ENCODE results near the gene KRTAP23-1. TPM values are rescaled to one million over a fixed set of nuclear protein-coding genes. Genes with fewer than 3 reads are reported as not detected.

KRTAP23-1 gene, protein sequence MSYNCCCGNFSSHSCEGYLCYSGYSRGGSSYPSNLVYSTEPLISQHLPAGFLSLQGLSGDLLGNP
- total RNA-seq: not detected
- polyA plus RNA-seq: not detected
- long read RNA-seq, donor 1: 0 reads
- long read RNA-seq, donor 2: 0 reads
- long read RNA-seq, donor 3, partial matches to known transcripts: 0 of 1 reads
- long read RNA-seq, donor 3, other reads (novel, unspliced or antisense): 0 of 1 reads
- long read RNA-seq, donor 4: 0 reads
- long read RNA-seq, donor 5: 0 reads
- long read RNA-seq, donor 6: 0 reads
- long read RNA-seq, donor 7: 0 reads
- long read RNA-seq, donor 8: 0 reads
- long read RNA-seq, donor 9: 0 reads
- long read RNA-seq, donor 10: 0 reads

DNA sequence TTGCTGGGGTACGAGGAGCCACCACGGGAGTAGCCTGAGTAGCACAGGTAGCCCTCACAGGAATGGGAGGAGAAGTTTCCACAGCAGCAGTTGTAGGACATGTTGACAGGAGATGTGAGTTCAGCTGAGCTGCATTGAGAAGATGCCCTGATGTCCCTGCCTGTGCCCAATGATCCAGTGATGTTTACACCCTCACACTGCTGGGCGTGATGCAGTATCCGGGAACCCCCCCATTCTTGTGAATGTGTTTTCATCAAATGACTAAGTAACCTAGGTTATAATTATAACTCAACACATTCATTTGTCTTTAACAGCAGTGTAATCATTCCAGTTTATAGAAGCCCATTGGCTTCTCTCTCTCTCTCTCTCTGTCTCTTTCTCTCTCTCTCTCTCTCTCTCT lies at the start of gene KRTAP23-1:
Gene KRTAP23-1, minus strand, starts transcription at position 101 of the 400 bp plus-strand sequence. Its CDS starts 0 bp downstream, at position 101.
- WGBS, 4 donors: 79 to 96% (median 89%) methylated on average over 4 of the region's 4 CpGs
- H3K4me1 ChIP-seq (replicated peaks in 1 of 2): no peaks in the 10 kb centered on the region
- no peaks in the 10 kb centered on the region for H3K27me3 ChIP-seq
- no peak within 1 kb of the TSS for H3K4me3 ChIP-seq
- DNase-seq: no peak
- H3K36me3 ChIP-seq (replicated peaks in 1 of 2): no peaks in the 10 kb centered on the region
- H3K9me3 ChIP-seq (replicated peaks in 1 of 3): no peaks in the 10 kb centered on the region
- intact Hi-C loops (cut with DNase I): no loop called here
- TF ChIP-seq POLR2A (IDR thresholded peaks at IDR 0.05): no peak
- TF ChIP-seq, protein P1, sequence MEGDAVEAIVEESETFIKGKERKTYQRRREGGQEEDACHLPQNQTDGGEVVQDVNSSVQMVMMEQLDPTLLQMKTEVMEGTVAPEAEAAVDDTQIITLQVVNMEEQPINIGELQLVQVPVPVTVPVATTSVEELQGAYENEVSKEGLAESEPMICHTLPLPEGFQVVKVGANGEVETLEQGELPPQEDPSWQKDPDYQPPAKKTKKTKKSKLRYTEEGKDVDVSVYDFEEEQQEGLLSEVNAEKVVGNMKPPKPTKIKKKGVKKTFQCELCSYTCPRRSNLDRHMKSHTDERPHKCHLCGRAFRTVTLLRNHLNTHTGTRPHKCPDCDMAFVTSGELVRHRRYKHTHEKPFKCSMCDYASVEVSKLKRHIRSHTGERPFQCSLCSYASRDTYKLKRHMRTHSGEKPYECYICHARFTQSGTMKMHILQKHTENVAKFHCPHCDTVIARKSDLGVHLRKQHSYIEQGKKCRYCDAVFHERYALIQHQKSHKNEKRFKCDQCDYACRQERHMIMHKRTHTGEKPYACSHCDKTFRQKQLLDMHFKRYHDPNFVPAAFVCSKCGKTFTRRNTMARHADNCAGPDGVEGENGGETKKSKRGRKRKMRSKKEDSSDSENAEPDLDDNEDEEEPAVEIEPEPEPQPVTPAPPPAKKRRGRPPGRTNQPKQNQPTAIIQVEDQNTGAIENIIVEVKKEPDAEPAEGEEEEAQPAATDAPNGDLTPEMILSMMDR (IDR thresholded peaks at IDR 0.05): no peak
- no peak within 1 kb of the TSS for H3K27ac ChIP-seq

DNA sequence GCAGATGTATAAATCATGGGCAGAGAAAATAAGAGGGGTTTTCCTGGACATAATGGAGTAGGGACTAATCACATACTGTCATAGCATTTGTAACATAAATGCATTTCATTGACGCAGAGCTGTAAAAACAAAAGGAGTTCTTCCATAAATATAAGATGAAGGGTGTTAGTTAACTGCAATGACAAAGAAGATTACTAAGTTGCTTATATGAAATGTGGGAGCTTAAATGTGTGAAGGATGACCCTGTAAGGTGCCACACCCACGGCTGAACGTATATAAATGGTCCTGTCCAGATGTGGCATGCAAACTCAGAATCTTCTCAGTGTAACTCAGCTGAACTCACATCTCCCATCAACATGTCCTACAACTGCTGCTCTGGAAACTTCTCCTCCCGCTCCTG lies 47.3 kb upstream of the KRTAP23-1 start, which contains the start of gene KRTAP13-1:
Gene KRTAP13-1, plus strand, starts transcription at position 301 of the 400 bp plus-strand sequence. Its CDS starts 56 bp downstream, at position 357.
- Histone ChIP-seq H3K9me3 (replicated peaks in 1 of 3) (no peaks in the 10 kb centered on the region), H3K36me3 (replicated peaks in 1 of 2) (no peaks in the 10 kb centered on the region), H3K27me3 (no peaks in the 10 kb centered on the region), H3K4me1 (replicated peaks in 1 of 2) (no peaks in the 10 kb centered on the region), H3K27ac (no peak within 1 kb of the TSS), H3K4me3 (no peak within 1 kb of the TSS)
- TF ChIP-seq, protein P1 (IDR thresholded peaks at IDR 0.05): no peak
- TF ChIP-seq POLR2A (IDR thresholded peaks at IDR 0.05): no peak
- no peak for DNase-seq
- intact Hi-C loops (cut with DNase I): no loop called here
- WGBS, 4 donors: 43 to 58% (median 52%) methylated on average over 4 of the region's 4 CpGs

DNA sequence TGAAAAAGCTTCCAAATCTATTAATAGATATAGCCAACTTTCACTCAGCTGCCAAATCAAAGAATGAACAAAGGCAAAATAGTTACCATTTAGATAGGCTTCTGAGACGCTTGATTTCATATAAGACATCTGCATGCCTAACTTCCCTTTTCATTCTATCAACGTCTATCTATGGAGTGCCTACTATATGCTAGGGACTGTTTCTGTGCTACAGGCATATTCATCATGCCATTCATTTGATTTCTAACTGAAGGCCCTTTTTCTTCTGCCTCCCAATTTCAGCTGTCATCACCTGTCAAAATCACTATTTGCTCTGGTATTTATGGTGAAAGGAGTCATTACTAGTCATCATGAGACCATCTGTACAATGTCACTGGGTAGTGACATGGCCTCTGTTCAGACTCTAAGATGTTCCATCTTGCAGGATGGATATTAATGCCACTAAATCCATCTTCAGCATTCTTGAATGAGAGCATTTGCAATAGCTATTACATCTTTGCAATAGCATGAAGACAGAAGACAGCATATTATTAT lies 43.2 kb upstream of the KRTAP23-1 start:
- Histone ChIP-seq H3K27me3 (no peaks in the 10 kb centered on the region), H3K36me3 (replicated peaks in 1 of 2) (no peaks in the 10 kb centered on the region), H3K9me3 (replicated peaks in 1 of 3) (no peaks in the 10 kb centered on the region), H3K27ac (no peak overlapping the region), H3K4me1 (replicated peaks in 1 of 2) (no peaks in the 10 kb centered on the region), H3K4me3 (no peak overlapping the region)
- WGBS, 4 donors: 40 to 58% (median 47%) methylated on average over 2 of the region's 2 CpGs
- no peak for DNase-seq
- no peak for TF ChIP-seq POLR2A (IDR thresholded peaks at IDR 0.05)
- TF ChIP-seq, protein P1 (IDR thresholded peaks at IDR 0.05): no peak
- intact Hi-C loops (cut with DNase I): no loop called here

DNA sequence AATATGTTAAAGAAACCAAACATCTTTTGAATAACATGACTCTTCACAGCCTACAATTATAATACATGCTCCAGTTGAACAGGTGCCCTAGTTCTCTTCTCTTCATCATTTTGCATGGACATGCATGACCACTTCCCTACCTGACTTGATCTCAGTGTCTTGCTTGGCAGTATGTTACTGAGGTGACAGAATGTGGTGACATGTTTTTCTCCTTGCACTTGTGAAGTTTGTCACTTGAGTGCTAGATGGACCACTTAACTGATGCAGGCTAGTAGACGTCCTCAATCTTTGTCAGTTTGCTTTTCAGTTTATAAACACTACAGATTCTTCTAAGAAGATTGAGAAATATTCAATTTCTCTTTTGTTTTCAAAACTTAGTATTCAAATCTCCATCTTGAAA lies 33.8 kb upstream of the KRTAP23-1 start:
- Histone ChIP-seq H3K36me3 (replicated peaks in 1 of 2) (no peaks in the 10 kb centered on the region), H3K4me1 (replicated peaks in 1 of 2) (no peaks in the 10 kb centered on the region), H3K27ac (no peak overlapping the region), H3K27me3 (no peaks in the 10 kb centered on the region), H3K4me3 (no peak overlapping the region), H3K9me3 (replicated peaks in 1 of 3) (no peaks in the 10 kb centered on the region)
- no peak for DNase-seq
- WGBS, 4 donors: 26 to 46% (median 37%) methylated on average over 1 of the region's 1 CpG
- intact Hi-C loops (cut with DNase I): no loop called here
- no peak for TF ChIP-seq POLR2A (IDR thresholded peaks at IDR 0.05)
- TF ChIP-seq, protein P1 (IDR thresholded peaks at IDR 0.05): no peak
